Astrocyte (in vitro differentiated cells and primary cell): Measurements from ENCODE around the gene TAPBP. TPM values are rescaled to one million over a fixed set of nuclear protein-coding genes. Genes with fewer than 3 reads are reported as not detected.

Experiments used
- DNase-seq: peaks from one replicate; pipeline ENCODE4 v3.0.0-alpha.2; 2010; ENCODE audit warnings: low read depth
- FAIRE-seq: peaks from 2 replicates; lab custom pipeline; 2011; peaks lifted over from hg19 to GRCh38; lab: Jason Lieb, UNC
- H2AFZ ChIP-seq: 2 replicates; pipeline ENCODE4 v1.6.0; 2012; ENCODE audit warnings: low read depth, low read length, inconsistent platforms
- H3K27ac ChIP-seq: 2 replicates; pipeline ENCODE4 v1.5.1; 2011; ENCODE audit warnings: low read depth, low read length, inconsistent platforms
- H3K27me3 ChIP-seq: 2 replicates; pipeline ENCODE4 v1.6.0; 2011; ENCODE audit warnings: low read length, inconsistent platforms; ENCODE audit not compliant: insufficient read depth
- H3K36me3 ChIP-seq: 2 replicates; pipeline ENCODE4 v1.5.1; 2011; ENCODE audit warnings: low read length, inconsistent platforms; ENCODE audit not compliant: insufficient read depth
- H3K4me1 ChIP-seq: 2 replicates; pipeline ENCODE4 v1.5.1; 2011; ENCODE audit warnings: low read length, inconsistent platforms; ENCODE audit not compliant: insufficient read depth
- H3K4me2 ChIP-seq: 2 replicates; pipeline ENCODE4 v1.6.0; 2012; ENCODE audit warnings: low read length, inconsistent platforms
- H3K4me3 ChIP-seq: 2 replicates; pipeline ENCODE4 v1.5.1; 2011; ENCODE audit warnings: low read depth, mild to moderate bottlenecking, low read length, inconsistent platforms; ENCODE audit not compliant: insufficient read depth
- H3K79me2 ChIP-seq: 2 replicates; pipeline ENCODE4 v1.6.0; 2012; ENCODE audit warnings: mild to moderate bottlenecking, low read length, inconsistent platforms; ENCODE audit not compliant: insufficient read depth
- H3K9ac ChIP-seq: 2 replicates; pipeline ENCODE4 v1.6.0; 2012; ENCODE audit warnings: mild to moderate bottlenecking, low read length, inconsistent platforms
- H3K9me3 ChIP-seq: 2 replicates; pipeline ENCODE4 v1.5.1; 2012; ENCODE audit warnings: low read depth, mild to moderate bottlenecking, low read length, inconsistent platforms; ENCODE audit not compliant: insufficient read depth
- H4K20me1 ChIP-seq: 2 replicates; pipeline ENCODE4 v1.6.0; 2012; ENCODE audit warnings: low read length, inconsistent platforms; ENCODE audit not compliant: insufficient read depth
- H3K27ac Mint-ChIP-seq: one replicate; pipeline ENCODE4 v1.8.0; 2021; ENCODE audit warnings: mild to moderate bottlenecking, mixed read lengths; ENCODE audit not compliant: unreplicated experiment
- H3K27me3 Mint-ChIP-seq: one replicate; pipeline ENCODE4 v1.8.0; 2021; ENCODE audit warnings: low read depth, mixed read lengths; ENCODE audit not compliant: unreplicated experiment
- H3K36me3 Mint-ChIP-seq: one replicate; pipeline ENCODE4 v1.8.0; 2021; ENCODE audit warnings: low read depth, mixed read lengths; ENCODE audit not compliant: unreplicated experiment
- H3K4me1 Mint-ChIP-seq: one replicate; pipeline ENCODE4 v1.8.0; 2021; ENCODE audit warnings: low read depth, mixed read lengths; ENCODE audit not compliant: unreplicated experiment
- H3K4me3 Mint-ChIP-seq: one replicate; pipeline ENCODE4 v1.8.0; 2021; ENCODE audit warnings: mild to moderate bottlenecking, moderate library complexity, mixed read lengths; ENCODE audit not compliant: unreplicated experiment
- H3K9me3 Mint-ChIP-seq: one replicate; pipeline ENCODE4 v1.8.0; 2021; ENCODE audit warnings: mild to moderate bottlenecking, mixed read lengths; ENCODE audit not compliant: unreplicated experiment
- CTCF ChIP-seq: IDR thresholded peaks from 2 replicates; pipeline ENCODE4 v1.5.1; 2011; ENCODE audit warnings: low read depth, mild to moderate bottlenecking, inconsistent platforms, low read length, moderate library complexity; ENCODE audit not compliant: insufficient read depth
- EZH2 ChIP-seq: IDR thresholded peaks from 2 replicates; pipeline ENCODE4 v1.6.1; 2012; ENCODE audit warnings: mild to moderate bottlenecking, low read length, inconsistent platforms; ENCODE audit not compliant: insufficient read depth
- total RNA-seq: library from RNA; stranded (reverse); gene quantifications from 2 replicates; pipeline ENCODE4 v1.2.1, GENCODE V29; 2021

Gene TAPBP
- total RNA-seq, 1 donor from 2014 or later: 128 TPM

- Histone ChIP-seq H3K79me2 (peaks cover 55% of the 10 kb centered on the region), H3K9me3 (no peaks in the 10 kb centered on the region), H4K20me1 (peaks cover 24% of the 10 kb centered on the region), H2AFZ (peak overlapping the region; percentile 78), H3K4me3 (peak overlapping the region; percentile 84), H3K4me1 (peaks cover 29% of the 10 kb centered on the region), H3K9ac (peak overlapping the region; percentile 89), H3K27ac (peak overlapping the region; percentile 82), H3K36me3 (no peaks in the 10 kb centered on the region), H3K27me3 (no peaks in the 10 kb centered on the region), H3K4me2 (peak overlapping the region; percentile 100)
- Mint-ChIP-seq H3K9me3 (no peaks in the 10 kb centered on the region), H3K27me3 (no peaks in the 10 kb centered on the region), H3K4me1 (peaks cover 14% of the 10 kb centered on the region), H3K27ac (peak overlapping the region; percentile 98), H3K36me3 (peaks cover 6% of the 10 kb centered on the region), H3K4me3 (peak overlapping the region; percentile 98)
- no peak for DNase-seq
- FAIRE-seq: no peak
- TF ChIP-seq EZH2 (no peak), CTCF (no peak)
These were observed 671 bp downstream of the TAPBP start for GRCh38 chr6:33313105-33313708.

DNA sequence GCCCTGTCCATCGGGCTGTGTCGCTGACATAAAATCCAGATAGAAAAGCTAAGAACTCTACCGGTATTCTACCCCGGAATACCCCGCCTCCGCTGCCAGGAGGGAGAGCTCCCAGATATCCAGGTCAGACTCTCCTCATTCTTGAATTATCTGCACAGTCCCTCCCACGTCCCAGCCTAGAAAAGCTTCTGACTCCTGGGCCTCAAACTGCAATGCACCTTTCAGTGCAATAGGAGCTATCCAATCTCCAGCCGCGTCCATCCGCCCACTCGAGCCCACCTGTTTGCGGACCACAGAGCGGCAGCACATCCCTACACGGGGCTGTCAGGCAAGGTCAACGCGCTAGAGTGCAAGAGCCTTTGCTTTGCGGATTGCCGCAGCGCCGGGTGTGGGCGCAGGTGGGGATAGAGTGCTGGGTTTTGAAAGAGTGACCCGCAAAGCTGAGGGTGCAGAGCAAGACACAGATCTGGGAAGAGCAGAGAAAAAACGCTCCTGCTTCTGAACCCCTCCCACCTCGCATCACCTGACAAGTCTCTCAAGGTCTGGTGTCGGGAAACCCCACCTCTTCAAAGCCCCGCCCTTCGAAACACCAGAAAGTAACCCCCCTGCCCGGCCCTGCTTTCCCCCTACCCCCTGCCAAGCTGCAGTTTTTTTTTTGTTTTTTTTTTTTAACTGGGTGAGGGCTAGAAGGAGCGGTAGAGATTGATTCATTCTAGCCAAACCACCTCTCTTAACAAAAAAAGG, 1.3 kb downstream of the TAPBP start:
- H3K4me3 Mint-ChIP-seq: peak overlapping the region; percentile 98
- H3K27me3 Mint-ChIP-seq: no peaks in the 10 kb centered on the region
- peak overlapping the region; percentile 98 for H3K27ac Mint-ChIP-seq
- peak overlapping the region; percentile 82 for H3K27ac ChIP-seq
- peaks cover 27% of the 10 kb centered on the region for H3K4me1 ChIP-seq
- no peaks in the 10 kb centered on the region for H3K27me3 ChIP-seq
- FAIRE-seq: no peak
- no peaks in the 10 kb centered on the region for H3K36me3 ChIP-seq
- no peaks in the 10 kb centered on the region for H3K9me3 Mint-ChIP-seq
- DNase-seq: peak; percentile 65
- peaks cover 24% of the 10 kb centered on the region for H4K20me1 ChIP-seq
- peak overlapping the region; percentile 84 for H3K4me3 ChIP-seq
- peaks cover 58% of the 10 kb centered on the region for H3K79me2 ChIP-seq
- H3K4me2 ChIP-seq: peak overlapping the region; percentile 100
- no peak overlapping the region for H2AFZ ChIP-seq
- TF ChIP-seq EZH2: no peak
- TF ChIP-seq CTCF: no peak
- H3K9me3 ChIP-seq: no peaks in the 10 kb centered on the region
- peak overlapping the region; percentile 89 for H3K9ac ChIP-seq
- peaks cover 14% of the 10 kb centered on the region for H3K4me1 Mint-ChIP-seq
- peaks cover 6% of the 10 kb centered on the region for H3K36me3 Mint-ChIP-seq
